Measurements from ENCODE around the gene USP13. TPM values are rescaled to one million over a fixed set of nuclear protein-coding genes. Genes with fewer than 3 reads are reported as not detected.
A peak's percentile ranks its signal among the peaks of the same experiment; 100 is the strongest.

The USP13 gene
- total RNA-seq, 1 donor = 14.4 TPM

DNA sequence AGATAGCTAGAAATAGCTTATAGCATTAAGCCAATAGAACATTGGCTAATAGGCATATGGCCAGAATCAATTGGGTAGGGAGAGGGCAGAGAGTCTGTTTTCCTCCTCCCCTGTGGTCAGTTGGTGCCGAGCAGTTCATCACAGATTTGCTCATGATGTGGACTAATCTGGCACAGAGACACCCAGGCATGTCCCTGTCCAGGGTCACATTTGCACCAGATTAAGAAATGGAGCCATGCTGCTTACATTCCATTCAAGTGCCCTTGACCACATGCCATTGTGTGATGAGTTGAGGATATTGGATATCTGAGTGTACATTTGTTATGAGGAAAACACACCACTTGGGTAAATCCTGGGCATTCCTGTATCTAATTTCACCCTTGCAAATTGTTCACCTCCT lies 53.4 kb downstream of the USP13 start:
- no peak for TF ChIP-seq CTCF (IDR thresholded peaks at IDR 0.05; ENCODE audit: insufficient read depth, low read length)
- DNase-seq (ENCODE audit: low read depth) = no peak
- H3K4me3 ChIP-seq (ENCODE audit: low read depth, low read length) = no peak overlapping the region

- no peak for DNase-seq (ENCODE audit: low read depth)
- no peak for TF ChIP-seq CTCF (IDR thresholded peaks at IDR 0.05; ENCODE audit: insufficient read depth, low read length)
- no peak overlapping the region for H3K4me3 ChIP-seq (ENCODE audit: low read depth, low read length)
Measured at GRCh38 chr3:179710079-179710478, 57.2 kb downstream of the USP13 start.

GRCh38 chr3:179713643-179714090 lies 60.8 kb downstream of the USP13 start:
- no peak for DNase-seq (ENCODE audit: low read depth)
- TF ChIP-seq CTCF (IDR thresholded peaks at IDR 0.05; ENCODE audit: insufficient read depth, low read length) = no peak
- H3K4me3 ChIP-seq (ENCODE audit: low read depth, low read length) = no peak overlapping the region

GRCh38 chr3:179715582-179715981 lies 62.7 kb downstream of the USP13 start:
- H3K4me3 ChIP-seq (ENCODE audit: low read depth, low read length) = no peak overlapping the region
- no peak for DNase-seq (ENCODE audit: low read depth)
- no peak for TF ChIP-seq CTCF (IDR thresholded peaks at IDR 0.05; ENCODE audit: insufficient read depth, low read length)

- TF ChIP-seq CTCF (IDR thresholded peaks at IDR 0.05; ENCODE audit: insufficient read depth, low read length) = no peak
- DNase-seq (ENCODE audit: low read depth) = no peak
- no peak overlapping the region for H3K4me3 ChIP-seq (ENCODE audit: low read depth, low read length)
Measured at GRCh38 chr3:179716226-179716625, 63.4 kb downstream of the USP13 start.

DNA sequence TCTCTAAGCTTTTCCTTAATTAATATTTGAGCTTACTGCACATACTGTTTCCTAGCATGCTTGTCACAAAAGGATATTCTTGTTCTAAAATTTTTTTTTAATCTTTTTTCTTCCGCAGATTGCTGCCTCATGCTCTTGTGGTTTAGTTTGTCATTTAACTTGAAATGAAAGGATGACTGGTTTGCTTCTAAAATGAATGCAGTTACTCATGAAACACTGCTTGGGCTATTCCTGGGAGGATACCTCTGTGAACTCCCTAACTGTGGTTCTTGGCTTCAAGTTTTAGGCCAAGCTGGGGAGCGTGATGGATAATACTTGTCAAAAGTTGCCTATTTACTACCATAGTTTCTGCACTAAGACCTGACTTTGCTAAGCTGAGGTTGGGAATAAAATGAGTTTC lies 64.0 kb downstream of the USP13 start:
- DNase-seq (ENCODE audit: low read depth) = peak; percentile 92
- no peak for TF ChIP-seq CTCF (IDR thresholded peaks at IDR 0.05; ENCODE audit: insufficient read depth, low read length)
- no peak overlapping the region for H3K4me3 ChIP-seq (ENCODE audit: low read depth, low read length)

GRCh38 chr3:179717219-179717618 lies 64.4 kb downstream of the USP13 start:
- TF ChIP-seq CTCF (IDR thresholded peaks at IDR 0.05; ENCODE audit: insufficient read depth, low read length) = no peak
- DNase-seq (ENCODE audit: low read depth) = no peak
- H3K4me3 ChIP-seq (ENCODE audit: low read depth, low read length) = no peak overlapping the region
